ENCODE data around the gene DRC7.

Gene DRC7

GRCh38 chr16:57760357-57761160 lies 66.0 kb downstream of the DRC7 start:
- DNase-seq (ENCODE audit: extremely low read depth, low read depth): no peak
- no peak for TF ChIP-seq CTCF (IDR thresholded peaks at IDR 0.05; ENCODE audit: low read depth, low read length)

GRCh38 chr16:57761301-57761700 lies 66.7 kb downstream of the DRC7 start:
- no peak for TF ChIP-seq CTCF (IDR thresholded peaks at IDR 0.05; ENCODE audit: low read depth, low read length)
- no peak for DNase-seq (ENCODE audit: extremely low read depth, low read depth)

- no peak for TF ChIP-seq CTCF (IDR thresholded peaks at IDR 0.05; ENCODE audit: low read depth, low read length)
- no peak for DNase-seq (ENCODE audit: extremely low read depth, low read depth)
Observed at GRCh38 chr16:57761957-57762356, 67.4 kb downstream of the DRC7 start.

- TF ChIP-seq CTCF (IDR thresholded peaks at IDR 0.05; ENCODE audit: low read depth, low read length): no peak
- no peak for DNase-seq (ENCODE audit: extremely low read depth, low read depth)
Observed at GRCh38 chr16:57762365-57763040, 67.9 kb downstream of the DRC7 start.

- no peak for TF ChIP-seq CTCF (IDR thresholded peaks at IDR 0.05; ENCODE audit: low read depth, low read length)
- DNase-seq (ENCODE audit: extremely low read depth, low read depth): no peak
Observed at GRCh38 chr16:57763285-57764005, 68.8 kb downstream of the DRC7 start.

GRCh38 chr16:57764006-57764340 lies 69.4 kb downstream of the DRC7 start:
- TF ChIP-seq CTCF (IDR thresholded peaks at IDR 0.05; ENCODE audit: low read depth, low read length): no peak
- DNase-seq (ENCODE audit: extremely low read depth, low read depth): no peak
